ENCODE results near the gene THADA.

The THADA gene

DNA sequence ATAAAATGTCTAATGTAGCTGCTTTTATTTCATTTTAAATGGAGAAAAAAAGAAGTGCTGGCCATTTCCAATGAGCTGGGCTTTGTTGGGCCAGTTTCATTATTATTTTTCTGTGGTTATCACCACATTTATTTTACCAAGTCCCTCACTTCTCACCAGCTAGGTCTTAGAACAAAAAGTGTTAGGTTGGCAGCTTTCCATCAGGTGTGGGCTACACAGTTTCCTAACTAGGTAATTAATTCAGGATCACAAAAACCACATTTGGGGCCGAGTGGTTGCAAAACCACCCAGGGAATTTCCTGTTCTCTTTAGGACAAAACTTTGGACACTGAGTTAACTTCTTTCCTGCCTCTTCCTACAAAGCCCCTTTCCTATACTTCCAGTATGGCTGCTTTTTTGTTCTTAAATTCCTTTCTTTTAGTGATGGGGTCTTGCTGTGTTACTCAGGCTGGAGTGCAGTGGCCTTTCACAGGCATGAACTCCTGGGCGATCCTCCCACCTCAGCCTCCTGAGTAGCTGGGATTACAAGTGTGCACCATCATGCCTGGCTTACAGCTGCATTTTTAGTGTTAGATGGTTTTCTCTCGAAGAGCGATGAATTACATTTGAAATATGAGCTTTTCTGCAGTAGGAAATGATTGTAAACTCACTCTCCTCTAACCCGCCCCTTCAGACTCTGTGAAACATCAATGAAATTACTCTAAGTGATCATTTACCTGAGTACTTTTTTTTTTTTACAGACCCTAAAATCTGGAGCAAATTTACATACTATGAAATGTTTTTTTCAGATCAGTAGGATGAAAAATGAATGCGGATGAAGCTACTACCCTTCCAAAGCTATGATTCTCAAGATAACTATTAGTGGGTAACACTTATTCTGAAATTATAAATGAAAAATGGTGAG is 366.8 kb downstream of the THADA start:
- in situ Hi-C loops (cut with HindIII; ENCODE audit: low sequenced_read_pairs): no loop called here

DNA sequence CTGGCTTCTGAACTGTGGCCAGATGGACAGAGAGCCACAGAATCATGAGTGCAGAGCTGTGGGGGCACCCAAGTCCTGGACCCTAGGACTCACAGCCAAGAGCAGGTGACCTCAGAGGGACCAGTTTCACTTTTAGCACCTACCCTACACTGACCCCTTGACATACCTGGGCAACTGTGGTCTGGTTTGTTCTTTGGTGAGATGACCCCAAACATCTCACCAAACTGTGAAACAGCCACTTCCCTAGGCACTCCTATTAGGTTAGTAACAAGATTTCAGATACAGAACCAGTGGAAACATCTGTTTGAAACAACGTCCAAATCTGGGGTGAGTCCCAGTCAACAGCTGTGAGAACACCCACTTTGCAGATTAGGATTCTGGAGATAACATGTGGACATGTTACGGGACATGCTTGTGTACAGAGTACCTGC is 367.5 kb downstream of the THADA start:
- in situ Hi-C loops (cut with HindIII; ENCODE audit: low sequenced_read_pairs): no loop called here

GRCh38 chr2:43227830-43228281 is 368.0 kb downstream of the THADA start:
- in situ Hi-C loops (cut with HindIII; ENCODE audit: low sequenced_read_pairs): no loop called here

- in situ Hi-C loops (cut with HindIII; ENCODE audit: low sequenced_read_pairs): no loop called here
These were observed 368.6 kb downstream of the THADA start for GRCh38 chr2:43226955-43227829.

DNA sequence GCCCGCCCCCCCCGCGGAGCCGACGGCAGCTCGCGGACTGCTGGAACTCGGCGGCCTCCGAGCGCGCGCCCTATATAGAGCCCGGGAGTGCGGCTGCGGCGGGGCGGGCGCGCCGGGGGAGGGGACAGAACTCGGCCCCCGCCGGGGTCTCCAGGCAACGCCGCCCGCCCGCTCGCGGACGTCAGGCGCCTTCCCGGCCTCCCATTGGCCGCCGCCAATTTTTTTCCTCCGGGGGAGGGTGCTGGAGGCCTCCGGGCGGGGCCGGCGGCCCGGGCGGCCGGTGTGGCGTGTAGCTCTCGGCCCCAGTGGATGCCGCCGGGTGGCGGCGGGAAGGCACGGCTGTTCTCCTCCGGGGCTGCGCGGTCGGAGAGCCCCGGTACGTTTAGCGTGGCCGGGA is 369.3 kb downstream of the THADA start, which contains the start of gene ZFP36L2:
ZFP36L2 (minus strand) TSS at position 49 of the 397 bp plus-strand sequence. CDS start 291 bp downstream, outside the sequence.
- in situ Hi-C loops (cut with HindIII; ENCODE audit: low sequenced_read_pairs): no loop called here

- in situ Hi-C loops (cut with HindIII; ENCODE audit: low sequenced_read_pairs): no loop called here
These were observed 369.9 kb downstream of the THADA start for GRCh38 chr2:43225788-43226557.

GRCh38 chr2:43225093-43225787 is 370.6 kb downstream of the THADA start:
- in situ Hi-C loops (cut with HindIII; ENCODE audit: low sequenced_read_pairs): no loop called here

GRCh38 chr2:43224571-43225092 is 371.2 kb downstream of the THADA start:
- in situ Hi-C loops (cut with HindIII; ENCODE audit: low sequenced_read_pairs): no loop called here

- in situ Hi-C loops (cut with HindIII; ENCODE audit: low sequenced_read_pairs): no loop called here
These were observed 371.7 kb downstream of the THADA start for GRCh38 chr2:43224131-43224570.

- in situ Hi-C loops (cut with HindIII; ENCODE audit: low sequenced_read_pairs): no loop called here
These were observed 372.3 kb downstream of the THADA start for GRCh38 chr2:43223521-43224001.

GRCh38 chr2:43222475-43223309 is 373.1 kb downstream of the THADA start:
- in situ Hi-C loops (cut with HindIII; ENCODE audit: low sequenced_read_pairs): no loop called here

GRCh38 chr2:43221763-43222474 is 373.9 kb downstream of the THADA start:
- in situ Hi-C loops (cut with HindIII; ENCODE audit: low sequenced_read_pairs): no loop called here

- in situ Hi-C loops (cut with HindIII; ENCODE audit: low sequenced_read_pairs): no loop called here
These were observed 374.6 kb downstream of the THADA start for GRCh38 chr2:43221124-43221762.

DNA sequence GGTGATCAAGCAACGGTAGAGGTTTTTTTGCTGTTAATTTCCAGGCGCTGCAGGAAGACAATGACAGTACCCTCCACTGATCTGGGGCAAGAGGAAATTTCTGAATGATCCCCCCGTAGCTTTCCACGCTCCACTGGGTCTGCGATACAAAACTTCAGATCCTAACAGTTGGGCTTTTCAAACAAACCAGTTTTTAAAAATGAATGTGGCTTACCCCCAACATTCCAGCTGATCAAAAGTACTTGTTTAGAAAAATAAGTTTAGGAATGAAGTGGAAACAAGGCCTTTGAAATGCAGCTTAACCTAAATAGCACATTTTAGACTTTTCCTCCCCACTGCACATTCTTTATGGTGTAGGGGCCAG is 375.1 kb downstream of the THADA start:
- in situ Hi-C loops (cut with HindIII; ENCODE audit: low sequenced_read_pairs): no loop called here

DNA sequence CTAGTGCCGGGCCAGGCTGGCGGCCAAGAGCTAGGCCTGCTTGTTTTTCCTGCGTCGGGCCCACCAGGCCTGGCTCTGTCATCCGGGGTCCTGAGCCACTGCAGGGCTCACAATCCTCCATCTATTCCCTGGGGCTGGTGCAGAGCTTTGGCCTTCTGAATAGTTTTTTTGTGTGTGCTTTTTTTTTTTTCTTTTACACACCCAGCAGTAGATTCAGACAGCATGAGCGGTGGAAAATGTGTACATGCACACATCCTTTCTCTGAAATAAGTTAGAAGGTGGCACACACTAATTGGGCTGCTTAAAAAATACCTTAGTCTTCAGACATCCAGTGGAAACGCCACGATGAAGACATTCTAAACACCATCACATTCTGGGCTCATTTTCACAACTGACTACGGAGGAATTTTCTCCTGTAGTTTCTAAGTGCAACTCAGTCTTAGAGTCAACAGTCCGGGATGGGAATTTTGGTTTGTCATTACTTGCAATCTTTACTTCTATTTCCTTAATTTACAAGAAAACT is 375.5 kb downstream of the THADA start:
- in situ Hi-C loops (cut with HindIII; ENCODE audit: low sequenced_read_pairs): no loop called here

- in situ Hi-C loops (cut with HindIII; ENCODE audit: low sequenced_read_pairs): no loop called here
These were observed 376.2 kb downstream of the THADA start for GRCh38 chr2:43219383-43220228.

Measured in DLD1 (cell line).